ENCODE results near the gene APBB2.

Gene APBB2

GRCh38 chr4:40969501-40969900 lies 244.8 kb downstream of the APBB2 start:
- no peak for ATAC-seq
- TF ChIP-seq POU6F1 (CRISPR knock-in tag; IDR thresholded peaks at IDR 0.05; ENCODE audit: borderline replicate concordance, low read depth): no peak
- TF ChIP-seq PPARA (CRISPR knock-in tag; IDR thresholded peaks at IDR 0.05; ENCODE audit: borderline replicate concordance): no peak
- no peak for TF ChIP-seq ZNF8 (CRISPR knock-in tag; IDR thresholded peaks at IDR 0.05)
- no peak for TF ChIP-seq RARB (CRISPR knock-in tag; IDR thresholded peaks at IDR 0.05)
- TF ChIP-seq ZC3H10 (CRISPR knock-in tag; IDR thresholded peaks at IDR 0.05): no peak
- TF ChIP-seq ZFP30 (CRISPR knock-in tag; IDR thresholded peaks at IDR 0.05): no peak
- TF ChIP-seq ESRRG (CRISPR knock-in tag; IDR thresholded peaks at IDR 0.05): no peak
- no peak for TF ChIP-seq TOX (CRISPR knock-in tag; IDR thresholded peaks at IDR 0.05; ENCODE audit: borderline replicate concordance)
- no peak for TF ChIP-seq SNAI2 (CRISPR knock-in tag; IDR thresholded peaks at IDR 0.05)
- no peak for TF ChIP-seq ZNF70 (CRISPR knock-in tag; IDR thresholded peaks at IDR 0.05)
- TF ChIP-seq TCF4 (CRISPR knock-in tag; IDR thresholded peaks at IDR 0.05; ENCODE audit: borderline replicate concordance): no peak
- TF ChIP-seq ZFP3 (CRISPR knock-in tag; IDR thresholded peaks at IDR 0.05): no peak
- TF ChIP-seq CSDC2 (CRISPR knock-in tag; IDR thresholded peaks at IDR 0.05): no peak
- TF ChIP-seq OSR1 (CRISPR knock-in tag; IDR thresholded peaks at IDR 0.05): no peak

GRCh38 chr4:40967550-40967949 lies 246.8 kb downstream of the APBB2 start:
- ATAC-seq: no peak
- no peak for TF ChIP-seq CREB5 (CRISPR knock-in tag; IDR thresholded peaks at IDR 0.05; ENCODE audit: low read depth)
- no peak for TF ChIP-seq ZNF8 (CRISPR knock-in tag; IDR thresholded peaks at IDR 0.05)

- no peak for ATAC-seq
- no peak for TF ChIP-seq CSDC2 (CRISPR knock-in tag; IDR thresholded peaks at IDR 0.05)
- no peak for TF ChIP-seq PATZ1 (CRISPR knock-in tag; IDR thresholded peaks at IDR 0.05; ENCODE audit: borderline replicate concordance)
- TF ChIP-seq POU6F1 (CRISPR knock-in tag; IDR thresholded peaks at IDR 0.05; ENCODE audit: borderline replicate concordance, low read depth): no peak
- no peak for TF ChIP-seq ZC3H10 (CRISPR knock-in tag; IDR thresholded peaks at IDR 0.05)
- no peak for TF ChIP-seq RARB (CRISPR knock-in tag; IDR thresholded peaks at IDR 0.05)
- no peak for TF ChIP-seq TOX (CRISPR knock-in tag; IDR thresholded peaks at IDR 0.05; ENCODE audit: borderline replicate concordance)
- TF ChIP-seq SNAI2 (CRISPR knock-in tag; IDR thresholded peaks at IDR 0.05): no peak
- no peak for TF ChIP-seq ISL1 (CRISPR knock-in tag; IDR thresholded peaks at IDR 0.05)
- no peak for TF ChIP-seq PPARA (CRISPR knock-in tag; IDR thresholded peaks at IDR 0.05; ENCODE audit: borderline replicate concordance)
- TF ChIP-seq TCF4 (CRISPR knock-in tag; IDR thresholded peaks at IDR 0.05; ENCODE audit: borderline replicate concordance): no peak
- TF ChIP-seq ZFP30 (CRISPR knock-in tag; IDR thresholded peaks at IDR 0.05): no peak
- no peak for TF ChIP-seq CREB5 (CRISPR knock-in tag; IDR thresholded peaks at IDR 0.05; ENCODE audit: low read depth)
- TF ChIP-seq ZNF70 (CRISPR knock-in tag; IDR thresholded peaks at IDR 0.05): no peak
- TF ChIP-seq GLIS3 (CRISPR knock-in tag; IDR thresholded peaks at IDR 0.05): no peak
- TF ChIP-seq TSHZ2 (CRISPR knock-in tag; IDR thresholded peaks at IDR 0.05): no peak
Observed at GRCh38 chr4:40966091-40966490, 248.3 kb downstream of the APBB2 start.

All from SK-N-SH treated with all-trans-retinoic acid at 6 μM for 48 hours (cell line).